HL-60 (cell line): ENCODE measurements around the gene PDGFRA.

ENCODE experiments used
- CTCF ChIP-seq: IDR thresholded peaks from one replicate; pipeline ENCODE4 v1.5.1; 2011; ENCODE audit warnings: low read length, control low read depth, inconsistent platforms; ENCODE audit not compliant: insufficient read depth
- GABPA ChIP-seq: IDR thresholded peaks from 2 replicates; pipeline ENCODE4 v1.6.1; 2012; ENCODE audit warnings: low read depth

DNA sequence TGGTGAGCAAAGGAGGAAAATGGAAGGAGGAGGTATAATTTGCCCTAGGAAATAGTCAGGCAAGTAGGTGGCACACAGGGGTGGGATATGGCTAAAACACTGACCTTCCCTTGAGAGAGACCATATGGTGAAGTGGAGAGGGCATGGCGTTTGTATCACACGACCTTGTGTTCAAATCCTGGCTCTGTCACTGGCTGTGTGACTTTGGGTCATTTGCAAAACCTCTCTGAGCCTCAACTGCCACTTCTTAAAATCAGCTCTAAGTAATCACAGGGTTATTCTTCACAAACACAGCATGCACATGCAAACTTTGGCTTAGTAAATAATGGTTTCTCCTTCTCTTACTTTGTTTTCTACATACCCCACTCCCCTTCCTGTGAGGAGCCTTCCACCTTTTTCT lies 8.7 kb downstream of the PDGFRA start:
- TF ChIP-seq CTCF (no peak), GABPA (no peak)
